ENCODE results near the gene LGALS13.

GRCh38 chr19:39643591-39643990 lies 41.3 kb downstream of the LGALS13 start:
- no peak for TF ChIP-seq CTCF (IDR thresholded peaks at IDR 0.05)
- no peak for TF ChIP-seq HDAC2 (IDR thresholded peaks at IDR 0.05)
- TF ChIP-seq MAFK (IDR thresholded peaks at IDR 0.05; ENCODE audit: partially characterized antibody) = no peak
- TF ChIP-seq RNF2 (IDR thresholded peaks at IDR 0.05; ENCODE audit: borderline replicate concordance, low read depth) = no peak
